ENCODE data around the gene ENSA.

- TF ChIP-seq CTCF (IDR thresholded peaks at IDR 0.05) (no peak), POLR2A (IDR thresholded peaks at IDR 0.05) (no peak)
Measured at GRCh38 chr1:150663321-150663720, 33.9 kb upstream of the ENSA start.
